CD14-positive monocyte (primary cell): ENCODE measurements around the gene FOXP1. TPM values are rescaled to one million over a fixed set of nuclear protein-coding genes. Genes with fewer than 3 reads are reported as not detected.

Experiments used
- DNase-seq, 3 donors: peaks; one replicate each; pipeline ENCODE4 v3.0.0-alpha.2; 2011 to 2022
- H2AFZ ChIP-seq: 2 replicates; pipeline ENCODE4 v1.6.0; 2012; ENCODE audit warnings: mild to moderate bottlenecking, low read depth, low read length, inconsistent platforms; ENCODE audit not compliant: insufficient read depth, poor library complexity, severe bottlenecking
- H3K27ac ChIP-seq, 2 donors: 1 replicate in 1 of 2; 2 replicates in 1 of 2; pipeline ENCODE4 v1.5.1; 2012 to 2013; ENCODE audit warnings: low read length in 2 of 2, control low read depth in 1 of 2, inconsistent platforms in 1 of 2, low read depth in 1 of 2, mild to moderate bottlenecking in 1 of 2
- H3K27me3 ChIP-seq, 2 donors: one replicate each; pipeline versions ENCODE4 v1.6.0 to v1.6.1; 2011 to 2013; ENCODE audit warnings: low read length in 2 of 2; ENCODE audit not compliant: control insufficient read depth in 2 of 2, insufficient read depth in 2 of 2
- H3K36me3 ChIP-seq, 2 donors: replicated peaks in 1 of 2; 1 replicate in 1 of 2; 2 replicates in 1 of 2; pipeline versions ENCODE4 v1.5.1 to v1.6.1; 2012 to 2013; ENCODE audit warnings: low read length in 2 of 2, control low read depth in 1 of 2, inconsistent platforms in 1 of 2, mild to moderate bottlenecking in 1 of 2; ENCODE audit not compliant: insufficient read depth in 2 of 2, control insufficient read depth in 1 of 2
- H3K4me1 ChIP-seq, 2 donors: 1 replicate in 1 of 2; 2 replicates in 1 of 2; pipeline versions ENCODE4 v1.5.1 to v1.6.1; 2012 to 2013; ENCODE audit warnings: low read length in 2 of 2, control low read depth in 1 of 2, inconsistent platforms in 1 of 2, mild to moderate bottlenecking in 1 of 2, moderate library complexity in 1 of 2; ENCODE audit not compliant: insufficient read depth in 2 of 2, control insufficient read depth in 1 of 2
- H3K4me2 ChIP-seq: replicated peaks from 2 replicates; pipeline ENCODE3; 2012; ENCODE audit warnings: low read length, moderate library complexity, mild to moderate bottlenecking; ENCODE audit not compliant: poor library complexity, severe bottlenecking; ENCODE audit errors: extremely low read depth
- H3K4me3 ChIP-seq, 3 experiments: fragments of 200-600 bp in 1 of 3; sonication (generic) in 1 of 3; replicated peaks in 1 of 3; 1 replicate in 2 of 3; 2 replicates in 1 of 3; pipeline ENCODE4 v1.5.1; 2011 to 2013; ENCODE audit warnings: low read length in 3 of 3, mild to moderate bottlenecking in 3 of 3, control low read depth in 2 of 3, low read depth in 2 of 3, inconsistent platforms in 1 of 3, moderate library complexity in 1 of 3
- H3K79me2 ChIP-seq: 2 replicates; pipeline ENCODE4 v1.6.0; 2012; ENCODE audit warnings: mild to moderate bottlenecking, control low read depth, inconsistent platforms, low read length, moderate library complexity; ENCODE audit not compliant: insufficient read depth
- H3K9ac ChIP-seq: 2 replicates; pipeline ENCODE4 v1.6.0; 2017; ENCODE audit warnings: low read length, mild to moderate bottlenecking; ENCODE audit not compliant: insufficient read depth, poor library complexity, severe bottlenecking
- H3K9me3 ChIP-seq, 2 donors: replicated peaks in 1 of 2; 1 replicate in 1 of 2; 2 replicates in 1 of 2; pipeline versions ENCODE4 v1.5.1 to v1.6.1; 2012 to 2013; ENCODE audit warnings: low read length in 2 of 2, control low read depth in 1 of 2; ENCODE audit not compliant: control insufficient read depth in 1 of 2, insufficient read depth in 1 of 2
- H4K20me1 ChIP-seq: 2 replicates; pipeline ENCODE4 v1.6.0; 2012; ENCODE audit warnings: mild to moderate bottlenecking, low read length, control low read depth, moderate library complexity; ENCODE audit not compliant: insufficient read depth
- H3K27ac Mint-ChIP-seq, 7 donors: one replicate each; pipeline ENCODE4 v1.8.0; 2020; ENCODE audit warnings: mild to moderate bottlenecking in 7 of 7, mixed read lengths in 7 of 7, moderate library complexity in 6 of 7, inconsistent platforms in 2 of 7
- H3K27me3 Mint-ChIP-seq, 3 donors: one replicate each; pipeline ENCODE4 v1.8.0; 2021 to 2022; ENCODE audit warnings: low read depth in 3 of 3, mild to moderate bottlenecking in 3 of 3, mixed read lengths in 3 of 3, moderate library complexity in 3 of 3, inconsistent platforms in 1 of 3
- H3K36me3 Mint-ChIP-seq, 2 donors: one replicate each; pipeline ENCODE4 v1.8.0; 2020; ENCODE audit warnings: mixed read lengths in 2 of 2, inconsistent platforms in 1 of 2, mild to moderate bottlenecking in 1 of 2
- H3K4me1 Mint-ChIP-seq: one replicate; pipeline ENCODE4 v1.8.0; 2020; ENCODE audit warnings: mild to moderate bottlenecking, mixed read lengths
- H3K4me3 Mint-ChIP-seq, 2 donors: one replicate each; pipeline ENCODE4 v1.8.0; 2020; ENCODE audit warnings: mild to moderate bottlenecking in 2 of 2, mixed read lengths in 2 of 2, moderate library complexity in 1 of 2
- H3K9me3 Mint-ChIP-seq, 7 donors: one replicate each; pipeline ENCODE4 v1.8.0; 2020 to 2022; ENCODE audit warnings: mixed read lengths in 7 of 7, mild to moderate bottlenecking in 6 of 7, moderate library complexity in 6 of 7, inconsistent platforms in 2 of 7
- WGBS: methylation state at CpG from one replicate; pipeline ENCODE4 v1.1.5; 2013; ENCODE audit warnings: missing lambda C conversion rate; ENCODE audit not compliant: insufficient coverage; 5-methylcytosine and 5-hydroxymethylcytosine counted together
- intact Hi-C, 2 donors: fragments of 100-400 bp; cut with micrococcal nuclease; formaldehyde crosslinking; loops; one replicate each; pipeline versions ENCODE4 v1.15.0 to v1.15.1; 2023
- polyA plus RNA-seq, 3 donors: library from polyadenylated mRNA; depleted of rRNA in 1 of 3; unstranded in 2 of 3; stranded (reverse) in 1 of 3; fragments of 300-500 nt in 2 of 3; fragments of >200 nt in 1 of 3; fragmentation: Illumina TruSeq in 2 of 3; gene quantifications; 1 replicate in 2 of 3; 2 replicates in 1 of 3; pipeline ENCODE4 v1.2.3, GENCODE V29; 2012 to 2021
- TF ChIP-seq, protein P1 (sequence below): fragments of 200-600 bp; IDR thresholded peaks from one replicate; pipeline ENCODE4 v1.8.0; 2022; ENCODE audit warnings: antibody characterized with exemption, mild to moderate bottlenecking

Gene FOXP1
- polyA plus RNA-seq, 3 donors: 25.7 to 42.6 (median 27.8) TPM

DNA sequence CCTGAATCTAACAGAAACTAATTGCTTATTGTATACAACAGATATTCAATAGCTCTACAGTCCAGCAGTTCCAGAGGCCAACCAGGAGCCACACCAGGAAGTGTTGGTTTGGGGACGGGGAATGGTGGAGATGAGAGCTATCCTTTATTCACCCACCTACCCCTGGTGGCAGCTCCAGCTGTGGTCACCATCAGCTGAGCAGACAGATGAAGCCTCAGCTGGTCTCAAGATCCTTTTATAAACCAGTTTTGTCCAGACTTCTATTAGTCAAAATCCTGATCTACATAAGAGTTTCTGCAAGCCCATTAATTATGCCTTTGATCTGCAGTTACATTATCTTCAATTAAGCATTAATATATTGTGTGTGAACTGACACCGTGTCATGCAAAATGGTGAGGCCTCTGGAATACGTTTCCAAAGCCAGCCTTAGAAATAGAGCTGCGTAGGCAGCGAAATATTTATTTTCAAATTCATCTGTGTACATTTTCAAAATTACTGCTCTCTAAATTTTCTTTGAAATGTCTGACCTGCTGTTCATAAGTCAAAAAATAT is 488.8 kb downstream of the FOXP1 start:
- no CpG with 5 or more reads among the region's 5 CpGs for WGBS
- no peaks in the 10 kb centered on the region for H3K9me3 Mint-ChIP-seq
- intact Hi-C loops: no loop called here

DNA sequence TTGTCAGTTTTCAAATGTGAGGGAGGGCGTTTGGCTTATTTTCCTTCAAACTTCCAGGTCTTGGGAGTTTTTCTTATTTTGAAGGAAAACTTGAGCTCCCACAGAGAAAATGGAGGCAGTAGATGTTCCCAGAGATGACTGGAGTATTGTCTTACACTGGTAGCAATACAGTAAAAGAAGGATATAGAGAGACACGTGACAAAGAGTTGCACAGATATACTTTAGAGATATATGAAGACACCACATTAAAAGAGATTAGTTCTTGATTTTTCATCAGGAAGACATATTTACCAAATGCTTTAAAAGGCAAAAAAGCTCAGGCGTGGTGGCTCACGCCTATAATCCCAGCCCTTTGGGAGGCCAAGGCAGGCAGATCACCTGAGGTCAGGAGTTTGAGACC is 490.9 kb downstream of the FOXP1 start:
- Mint-ChIP-seq H3K36me3 (peaks cover 8 to 9% of the 10 kb centered on the region in 2 donors), H3K4me3 (no peak overlapping the region), H3K27me3 (peaks cover 0 to 1% (median 0%) of the 10 kb centered on the region in 3 donors), H3K4me1 (peaks cover 18% of the 10 kb centered on the region), H3K9me3 (no peaks in the 10 kb centered on the region), H3K27ac (no peak overlapping the region)
- H2AFZ ChIP-seq: no peak overlapping the region
- H3K27ac ChIP-seq: no peak overlapping the region
- no peak overlapping the region for H3K4me2 ChIP-seq
- intact Hi-C loops: no loop called here
- TF ChIP-seq, protein P1, sequence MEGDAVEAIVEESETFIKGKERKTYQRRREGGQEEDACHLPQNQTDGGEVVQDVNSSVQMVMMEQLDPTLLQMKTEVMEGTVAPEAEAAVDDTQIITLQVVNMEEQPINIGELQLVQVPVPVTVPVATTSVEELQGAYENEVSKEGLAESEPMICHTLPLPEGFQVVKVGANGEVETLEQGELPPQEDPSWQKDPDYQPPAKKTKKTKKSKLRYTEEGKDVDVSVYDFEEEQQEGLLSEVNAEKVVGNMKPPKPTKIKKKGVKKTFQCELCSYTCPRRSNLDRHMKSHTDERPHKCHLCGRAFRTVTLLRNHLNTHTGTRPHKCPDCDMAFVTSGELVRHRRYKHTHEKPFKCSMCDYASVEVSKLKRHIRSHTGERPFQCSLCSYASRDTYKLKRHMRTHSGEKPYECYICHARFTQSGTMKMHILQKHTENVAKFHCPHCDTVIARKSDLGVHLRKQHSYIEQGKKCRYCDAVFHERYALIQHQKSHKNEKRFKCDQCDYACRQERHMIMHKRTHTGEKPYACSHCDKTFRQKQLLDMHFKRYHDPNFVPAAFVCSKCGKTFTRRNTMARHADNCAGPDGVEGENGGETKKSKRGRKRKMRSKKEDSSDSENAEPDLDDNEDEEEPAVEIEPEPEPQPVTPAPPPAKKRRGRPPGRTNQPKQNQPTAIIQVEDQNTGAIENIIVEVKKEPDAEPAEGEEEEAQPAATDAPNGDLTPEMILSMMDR: no peak
- H4K20me1 ChIP-seq: peaks cover 22% of the 10 kb centered on the region
- peaks cover 0 to 13% of the 10 kb centered on the region in 2 donors for H3K36me3 ChIP-seq
- no peaks in the 10 kb centered on the region for H3K79me2 ChIP-seq
- H3K4me1 ChIP-seq: no peaks in the 10 kb centered on the region
- H3K4me3 ChIP-seq: no peak overlapping the region
- no peaks in the 10 kb centered on the region for H3K27me3 ChIP-seq
- no peak for DNase-seq
- H3K9me3 ChIP-seq: no peaks in the 10 kb centered on the region
- no peak overlapping the region for H3K9ac ChIP-seq
- no CpG with 5 or more reads among the region's 4 CpGs for WGBS

More for the DNA sequence above, 488.8 kb downstream of the FOXP1 start:
- TF ChIP-seq, protein P1: no peak
- H3K27ac Mint-ChIP-seq: no peak overlapping the region
- no peaks in the 10 kb centered on the region for H3K9me3 ChIP-seq
- H3K4me1 Mint-ChIP-seq: peaks cover 14% of the 10 kb centered on the region
- no peak for DNase-seq
- no peak overlapping the region for H2AFZ ChIP-seq
- no peak overlapping the region for H3K9ac ChIP-seq
- peaks cover 19% of the 10 kb centered on the region for H4K20me1 ChIP-seq
- no peaks in the 10 kb centered on the region for H3K27me3 ChIP-seq
- peaks cover 0 to 1% (median 0%) of the 10 kb centered on the region in 3 donors for H3K27me3 Mint-ChIP-seq
- peaks cover 9 to 10% of the 10 kb centered on the region in 2 donors for H3K36me3 Mint-ChIP-seq
- H3K36me3 ChIP-seq: peaks cover 0 to 16% of the 10 kb centered on the region in 2 donors
- no peak overlapping the region for H3K4me3 Mint-ChIP-seq
- H3K79me2 ChIP-seq: peaks cover 5% of the 10 kb centered on the region
- no peaks in the 10 kb centered on the region for H3K4me1 ChIP-seq
- H3K27ac ChIP-seq: no peak overlapping the region
- no peak overlapping the region for H3K4me3 ChIP-seq
- no peak overlapping the region for H3K4me2 ChIP-seq
